Measurements from ENCODE around the gene NECAP2.
"Not testable (repeated sequence)": the region's sequence is repeated elsewhere in the genome, so short reads cannot be mapped to it uniquely, and the experiment has no call there.

The NECAP2 gene

DNA sequence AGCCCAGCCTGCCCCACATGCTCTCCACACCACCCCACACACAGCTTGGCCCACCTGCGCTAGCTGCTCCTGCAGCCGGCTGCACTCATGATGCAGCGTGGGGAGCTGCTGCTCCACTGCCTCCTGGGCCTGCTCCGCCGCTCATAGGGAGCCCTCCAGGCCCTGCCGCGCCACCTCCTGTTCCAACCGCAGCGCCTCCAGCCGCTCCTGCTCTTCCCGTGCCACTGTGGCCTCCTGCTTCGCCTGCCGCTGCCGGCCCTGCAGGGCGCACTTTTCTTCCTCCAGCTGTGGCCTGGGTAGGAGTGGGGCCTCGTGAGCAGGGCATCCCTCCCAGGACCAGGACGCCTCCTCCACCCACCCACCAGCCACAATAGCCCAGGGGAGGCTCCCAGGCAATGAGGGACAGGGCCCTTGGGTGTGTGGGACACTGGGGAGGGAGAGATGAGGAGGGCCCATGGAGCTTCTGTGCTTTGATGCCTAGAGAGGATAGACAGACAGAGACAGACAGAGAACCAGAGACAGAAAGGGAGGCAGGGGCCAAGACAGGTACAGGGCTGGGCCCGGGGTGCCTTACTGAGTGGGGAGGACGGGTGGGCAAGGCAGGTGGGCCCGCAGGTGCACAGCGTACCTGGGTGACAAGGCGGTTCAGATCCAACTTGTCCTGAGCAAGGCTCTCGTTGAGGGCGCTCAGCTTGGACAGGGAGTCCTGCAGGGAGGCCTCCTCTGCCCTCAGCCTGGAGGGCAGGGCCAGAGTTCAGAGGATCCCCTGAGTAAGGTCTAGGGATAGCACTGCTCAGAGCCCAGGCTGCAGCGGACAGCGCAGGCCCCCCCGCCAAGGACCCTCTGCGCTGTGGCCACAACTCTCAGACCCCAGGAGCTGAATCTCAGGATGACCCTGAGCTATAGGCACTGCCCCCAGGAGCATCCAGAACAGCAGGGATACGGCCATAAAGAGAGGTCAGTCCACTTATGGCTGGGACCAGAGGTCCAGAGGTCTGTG, 35.5 kb downstream of the NECAP2 start:
- not testable (repeated sequence) for H3K4me3 ChIP-seq (ENCODE audit: insufficient read depth, low read depth, low read length, poor library complexity, severe bottlenecking); H3K9me3 ChIP-seq (ENCODE audit: control insufficient read depth, low read length); H3K27ac ChIP-seq (ENCODE audit: insufficient read depth, low read length, poor library complexity, severe bottlenecking); H3K4me1 ChIP-seq (ENCODE audit: control insufficient read depth, insufficient read depth, low read length, poor library complexity, severe bottlenecking); H3K27me3 ChIP-seq (replicated peaks; ENCODE audit: control insufficient read depth, insufficient read depth, low read length, poor library complexity, severe bottlenecking); DNase-seq
- H3K36me3 ChIP-seq (ENCODE audit: control insufficient read depth, insufficient read depth, low read length), result peaks cover 22% of the 10 kb centered on the region

DNA sequence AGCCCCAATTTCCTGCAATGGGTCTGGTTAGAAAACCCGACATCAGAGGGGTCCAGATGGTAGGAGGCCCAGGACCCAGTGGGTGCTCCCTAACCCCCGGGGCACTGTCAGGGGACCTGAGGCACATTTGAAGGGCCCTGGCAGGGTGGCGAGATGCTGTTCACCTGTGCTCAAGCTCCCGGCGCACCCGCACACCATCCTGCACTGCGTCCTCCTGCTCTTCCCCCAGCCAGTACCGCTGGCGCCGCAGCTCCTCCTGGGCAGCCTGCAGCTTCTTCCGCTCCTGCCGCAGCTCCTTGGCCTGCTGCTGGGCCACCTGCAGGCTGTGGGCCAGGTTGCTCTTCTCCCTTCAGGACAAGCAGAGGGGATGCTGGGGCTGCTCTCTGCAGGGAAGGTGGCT, 37.6 kb downstream of the NECAP2 start:
- no peak for DNase-seq
- Histone ChIP-seq H3K27ac (ENCODE audit: insufficient read depth, low read length, poor library complexity, severe bottlenecking) (no peak overlapping the region), H3K9me3 (ENCODE audit: control insufficient read depth, low read length) (no peaks in the 10 kb centered on the region), H3K36me3 (ENCODE audit: control insufficient read depth, insufficient read depth, low read length) (peaks cover 26% of the 10 kb centered on the region), H3K4me1 (ENCODE audit: control insufficient read depth, insufficient read depth, low read length, poor library complexity, severe bottlenecking) (no peaks in the 10 kb centered on the region), H3K4me3 (ENCODE audit: insufficient read depth, low read depth, low read length, poor library complexity, severe bottlenecking) (no peak overlapping the region), H3K27me3 (replicated peaks; ENCODE audit: control insufficient read depth, insufficient read depth, low read length, poor library complexity, severe bottlenecking) (no peaks in the 10 kb centered on the region)

DNA sequence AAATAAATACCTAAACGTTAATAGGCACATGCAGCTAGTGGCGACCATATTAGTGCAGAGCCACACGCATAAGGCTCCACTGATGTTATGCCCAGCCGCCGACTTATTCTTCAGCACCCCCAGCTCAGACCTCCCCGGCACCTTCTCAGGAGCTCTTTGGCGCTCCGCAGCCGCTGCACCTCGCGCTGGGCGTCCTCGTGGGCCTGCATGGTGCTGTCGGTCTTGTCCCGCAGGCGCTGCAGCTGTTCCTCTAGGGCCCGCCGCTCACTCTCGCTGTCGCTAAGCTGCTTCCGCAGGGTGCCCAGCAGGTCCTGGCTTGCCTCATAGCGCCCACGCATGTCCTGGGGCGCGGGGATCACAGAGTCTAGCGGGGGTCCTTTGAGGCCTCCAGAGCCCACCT, 42.6 kb downstream of the NECAP2 start:
- not testable (repeated sequence) for H3K27ac ChIP-seq (ENCODE audit: insufficient read depth, low read length, poor library complexity, severe bottlenecking); H3K27me3 ChIP-seq (replicated peaks; ENCODE audit: control insufficient read depth, insufficient read depth, low read length, poor library complexity, severe bottlenecking); H3K9me3 ChIP-seq (ENCODE audit: control insufficient read depth, low read length); DNase-seq; H3K4me3 ChIP-seq (ENCODE audit: insufficient read depth, low read depth, low read length, poor library complexity, severe bottlenecking); H3K4me1 ChIP-seq (ENCODE audit: control insufficient read depth, insufficient read depth, low read length, poor library complexity, severe bottlenecking)
- H3K36me3 ChIP-seq (ENCODE audit: control insufficient read depth, insufficient read depth, low read length), result peaks cover 12% of the 10 kb centered on the region

DNA sequence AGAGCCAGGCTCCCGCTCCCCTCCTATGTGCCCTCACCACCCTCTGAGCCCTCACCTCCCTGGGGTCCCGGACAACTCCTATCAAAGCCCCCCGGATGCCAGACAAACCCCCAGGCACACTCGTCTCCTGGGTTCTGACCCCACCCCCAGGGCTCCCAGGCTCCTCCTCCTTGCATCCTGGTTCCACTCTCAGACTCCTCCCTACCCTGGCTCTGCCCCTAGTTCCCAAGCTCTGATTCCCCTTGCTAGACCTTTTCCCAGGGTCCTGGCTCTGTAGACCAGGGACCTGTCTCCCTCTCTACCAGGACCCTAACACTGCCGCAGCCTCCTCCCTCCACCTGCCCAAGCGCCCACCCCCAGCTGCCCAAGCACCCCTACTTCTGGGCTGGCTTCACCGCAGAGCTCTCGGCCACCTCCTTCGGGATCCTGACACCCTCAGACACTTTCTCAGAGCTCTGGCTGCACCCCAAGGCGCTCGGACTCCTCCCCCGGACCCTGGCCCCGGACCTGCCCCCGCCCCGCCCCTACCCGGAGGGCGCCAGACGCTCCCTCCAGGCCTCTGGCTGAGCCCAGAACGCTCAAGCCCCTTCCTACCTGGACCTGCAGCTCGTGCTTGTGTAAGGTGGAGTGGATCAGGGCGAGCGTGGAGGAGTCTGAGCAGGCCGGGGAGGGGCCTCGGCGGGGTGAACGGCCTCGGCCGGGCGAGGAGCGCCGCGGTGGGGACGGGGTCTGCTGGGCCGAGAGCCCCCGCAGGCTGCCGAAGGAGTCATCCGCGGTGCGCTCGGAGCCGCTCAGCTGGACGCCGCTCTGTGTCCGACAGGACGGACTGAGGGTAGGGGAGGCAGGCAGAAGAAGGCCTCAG, 43.3 kb downstream of the NECAP2 start:
- H3K9me3 ChIP-seq (ENCODE audit: control insufficient read depth, low read length); H3K27me3 ChIP-seq (replicated peaks; ENCODE audit: control insufficient read depth, insufficient read depth, low read length, poor library complexity, severe bottlenecking); H3K4me1 ChIP-seq (ENCODE audit: control insufficient read depth, insufficient read depth, low read length, poor library complexity, severe bottlenecking); H3K4me3 ChIP-seq (ENCODE audit: insufficient read depth, low read depth, low read length, poor library complexity, severe bottlenecking); DNase-seq; H3K27ac ChIP-seq (ENCODE audit: insufficient read depth, low read length, poor library complexity, severe bottlenecking): not testable (repeated sequence)
- H3K36me3 ChIP-seq (ENCODE audit: control insufficient read depth, insufficient read depth, low read length), result peaks cover 12% of the 10 kb centered on the region

DNA sequence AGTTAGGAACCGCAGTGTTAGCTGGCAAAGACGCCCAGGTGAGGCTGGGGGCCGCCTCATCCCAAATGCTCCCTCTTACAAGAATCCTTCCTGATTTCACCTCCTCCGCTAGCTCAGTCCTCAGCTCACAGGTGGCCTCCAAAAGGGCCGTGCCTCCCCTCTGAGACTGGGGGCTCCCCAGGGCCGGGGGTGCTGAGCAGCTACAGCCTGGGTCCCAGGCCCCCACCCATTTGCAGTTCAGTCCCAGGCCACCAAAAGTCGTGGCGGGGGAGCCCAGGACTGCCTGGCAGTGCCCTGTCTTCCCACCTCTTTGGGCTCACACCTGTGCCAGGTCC, 43.9 kb downstream of the NECAP2 start:
- Histone ChIP-seq H3K36me3 (ENCODE audit: control insufficient read depth, insufficient read depth, low read length) (peaks cover 12% of the 10 kb centered on the region), H3K27me3 (replicated peaks; ENCODE audit: control insufficient read depth, insufficient read depth, low read length, poor library complexity, severe bottlenecking) (no peaks in the 10 kb centered on the region), H3K4me3 (ENCODE audit: insufficient read depth, low read depth, low read length, poor library complexity, severe bottlenecking) (no peak overlapping the region), H3K27ac (ENCODE audit: insufficient read depth, low read length, poor library complexity, severe bottlenecking) (no peak overlapping the region), H3K9me3 (ENCODE audit: control insufficient read depth, low read length) (no peaks in the 10 kb centered on the region), H3K4me1 (ENCODE audit: control insufficient read depth, insufficient read depth, low read length, poor library complexity, severe bottlenecking) (no peaks in the 10 kb centered on the region)
- no peak for DNase-seq

DNA sequence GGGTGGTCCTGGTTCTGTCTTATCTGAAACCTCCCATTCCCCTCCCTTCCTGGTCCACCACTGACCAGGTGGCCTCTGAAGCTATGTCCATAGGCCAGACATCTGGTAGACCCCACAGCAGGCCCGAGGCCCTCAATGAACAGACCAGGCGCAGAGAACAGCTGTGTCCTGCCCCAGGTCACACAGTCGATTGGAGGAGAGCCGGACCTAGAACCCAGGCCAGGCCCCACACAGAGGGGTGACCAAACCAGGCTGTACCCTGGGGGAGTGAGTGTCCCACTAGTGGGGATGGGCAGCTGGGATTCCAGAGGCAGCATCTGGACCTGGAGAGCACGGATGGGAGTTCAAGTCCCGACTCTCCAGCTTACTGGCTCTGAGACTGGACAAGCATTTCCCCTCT, 44.4 kb downstream of the NECAP2 start:
- Histone ChIP-seq H3K9me3 (ENCODE audit: control insufficient read depth, low read length) (no peaks in the 10 kb centered on the region), H3K36me3 (ENCODE audit: control insufficient read depth, insufficient read depth, low read length) (peaks cover 12% of the 10 kb centered on the region), H3K27me3 (replicated peaks; ENCODE audit: control insufficient read depth, insufficient read depth, low read length, poor library complexity, severe bottlenecking) (no peaks in the 10 kb centered on the region), H3K27ac (ENCODE audit: insufficient read depth, low read length, poor library complexity, severe bottlenecking) (no peak overlapping the region), H3K4me1 (ENCODE audit: control insufficient read depth, insufficient read depth, low read length, poor library complexity, severe bottlenecking) (no peaks in the 10 kb centered on the region), H3K4me3 (ENCODE audit: insufficient read depth, low read depth, low read length, poor library complexity, severe bottlenecking) (no peak overlapping the region)
- no peak for DNase-seq

DNA sequence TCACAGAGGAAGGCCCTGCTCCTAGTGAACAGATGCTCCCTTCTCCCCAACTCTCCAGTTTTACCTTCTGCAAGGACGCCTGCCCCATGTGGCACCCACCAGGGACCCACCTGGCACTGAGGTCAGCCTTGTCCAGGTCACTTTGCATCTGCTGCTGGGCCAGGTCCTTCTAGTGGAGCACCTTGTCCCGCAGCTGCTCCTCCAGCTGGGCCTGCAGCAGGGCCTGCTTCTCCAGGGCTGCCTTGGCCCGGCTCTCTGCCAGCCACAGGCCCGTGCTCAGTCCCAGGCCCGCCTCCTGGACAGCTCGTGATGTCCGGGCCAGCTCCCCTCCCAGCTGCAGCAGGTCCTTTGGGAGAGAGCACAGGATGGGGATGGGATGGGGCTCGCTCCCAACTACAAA, 45.8 kb downstream of the NECAP2 start:
- DNase-seq; H3K4me3 ChIP-seq (ENCODE audit: insufficient read depth, low read depth, low read length, poor library complexity, severe bottlenecking); H3K27ac ChIP-seq (ENCODE audit: insufficient read depth, low read length, poor library complexity, severe bottlenecking); H3K27me3 ChIP-seq (replicated peaks; ENCODE audit: control insufficient read depth, insufficient read depth, low read length, poor library complexity, severe bottlenecking); H3K4me1 ChIP-seq (ENCODE audit: control insufficient read depth, insufficient read depth, low read length, poor library complexity, severe bottlenecking); H3K9me3 ChIP-seq (ENCODE audit: control insufficient read depth, low read length): not testable (repeated sequence)
- peaks cover 12% of the 10 kb centered on the region for H3K36me3 ChIP-seq (ENCODE audit: control insufficient read depth, insufficient read depth, low read length)

DNA sequence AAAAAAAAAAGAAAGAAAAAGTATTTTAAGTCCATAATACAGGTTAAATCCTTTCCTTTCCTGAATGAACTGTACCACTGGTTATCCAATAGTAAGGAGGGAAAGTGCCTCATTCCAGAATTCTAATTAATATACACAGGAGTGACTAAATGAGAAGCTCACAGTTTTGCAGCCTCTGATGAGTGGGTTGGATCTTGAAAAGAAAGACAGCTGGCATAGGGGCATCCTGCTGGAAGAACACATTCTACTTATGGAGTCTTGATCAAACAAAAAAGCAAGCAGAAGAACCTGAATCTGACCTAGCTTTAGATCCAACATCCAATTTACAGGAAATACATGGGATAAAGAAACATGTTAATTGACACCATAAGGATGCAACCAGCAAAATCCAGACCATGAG, 46.5 kb downstream of the NECAP2 start:
- not testable (repeated sequence) for H3K9me3 ChIP-seq (ENCODE audit: control insufficient read depth, low read length); H3K27me3 ChIP-seq (replicated peaks; ENCODE audit: control insufficient read depth, insufficient read depth, low read length, poor library complexity, severe bottlenecking); H3K4me3 ChIP-seq (ENCODE audit: insufficient read depth, low read depth, low read length, poor library complexity, severe bottlenecking); DNase-seq; H3K4me1 ChIP-seq (ENCODE audit: control insufficient read depth, insufficient read depth, low read length, poor library complexity, severe bottlenecking); H3K27ac ChIP-seq (ENCODE audit: insufficient read depth, low read length, poor library complexity, severe bottlenecking)
- H3K36me3 ChIP-seq (ENCODE audit: control insufficient read depth, insufficient read depth, low read length), result peaks cover 12% of the 10 kb centered on the region

DNA sequence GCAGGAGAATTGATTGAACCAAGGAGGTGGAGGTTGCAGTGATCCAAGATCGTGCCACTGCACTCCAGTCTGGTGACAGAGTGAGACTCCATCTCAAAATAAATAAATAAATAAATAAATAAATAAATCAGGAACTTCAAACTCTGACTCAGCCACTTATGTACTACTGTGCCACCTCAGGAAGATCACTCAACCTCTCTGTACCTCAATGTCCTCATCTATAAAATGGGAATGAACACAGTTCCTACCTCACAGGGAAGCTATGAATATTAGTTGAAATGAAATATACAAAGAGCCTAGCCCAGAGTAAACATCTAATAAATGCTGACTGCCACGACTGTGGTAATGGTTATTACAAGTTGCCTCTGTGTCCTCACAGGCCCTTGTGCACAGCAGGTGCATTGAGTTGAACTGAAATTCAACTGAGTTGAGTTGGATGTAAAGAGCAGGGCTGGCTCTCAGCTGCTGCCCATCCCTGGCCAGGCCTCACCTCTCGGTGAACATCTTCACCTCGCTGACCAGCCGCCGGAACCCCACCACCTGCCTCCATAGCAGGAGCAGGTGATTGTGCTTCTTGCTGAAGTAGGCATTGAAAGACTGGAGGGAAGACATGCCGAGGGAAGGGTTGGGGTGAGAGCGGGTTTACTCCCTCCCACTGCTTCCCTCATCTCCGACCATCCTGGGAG, 48.8 kb downstream of the NECAP2 start:
- not testable (repeated sequence) for H3K27ac ChIP-seq (ENCODE audit: insufficient read depth, low read length, poor library complexity, severe bottlenecking); DNase-seq; H3K9me3 ChIP-seq (ENCODE audit: control insufficient read depth, low read length); H3K27me3 ChIP-seq (replicated peaks; ENCODE audit: control insufficient read depth, insufficient read depth, low read length, poor library complexity, severe bottlenecking); H3K36me3 ChIP-seq (ENCODE audit: control insufficient read depth, insufficient read depth, low read length); H3K4me3 ChIP-seq (ENCODE audit: insufficient read depth, low read depth, low read length, poor library complexity, severe bottlenecking); H3K4me1 ChIP-seq (ENCODE audit: control insufficient read depth, insufficient read depth, low read length, poor library complexity, severe bottlenecking)
